AG09319 (cell line): Measurements from ENCODE around the gene PCDH7.

Experiments used
- DNase-seq: peaks from one replicate; pipeline ENCODE4 v3.0.0-alpha.2; 2010; ENCODE audit warnings: low read depth; ENCODE audit errors: extremely low read depth
- TF ChIP-seq, protein P1 (sequence below): IDR thresholded peaks from 2 replicates; pipeline ENCODE4 v1.5.1; 2011; ENCODE audit warnings: low read depth, mild to moderate bottlenecking, inconsistent platforms, low read length, moderate library complexity

PCDH7 gene

DNA sequence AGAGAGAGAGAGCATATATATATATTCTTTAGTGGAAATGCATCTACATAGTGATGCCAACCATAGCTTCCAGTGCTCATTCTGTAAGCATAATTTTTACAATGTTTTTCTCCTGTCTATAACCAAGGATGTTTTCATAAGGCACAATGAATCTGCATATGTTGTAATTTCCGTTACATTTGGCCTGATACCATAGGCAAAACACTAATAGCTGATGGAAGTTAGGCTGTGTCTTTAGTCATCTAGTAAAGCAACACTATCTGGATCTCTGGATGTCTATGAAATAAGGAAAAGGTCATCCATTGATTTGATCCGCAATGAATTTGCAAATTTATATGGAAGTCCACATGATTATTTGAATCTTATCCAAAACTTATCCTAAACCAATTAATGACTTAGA is 8.1 kb downstream of the PCDH7 start:
- no peak for DNase-seq
- TF ChIP-seq, protein P1, sequence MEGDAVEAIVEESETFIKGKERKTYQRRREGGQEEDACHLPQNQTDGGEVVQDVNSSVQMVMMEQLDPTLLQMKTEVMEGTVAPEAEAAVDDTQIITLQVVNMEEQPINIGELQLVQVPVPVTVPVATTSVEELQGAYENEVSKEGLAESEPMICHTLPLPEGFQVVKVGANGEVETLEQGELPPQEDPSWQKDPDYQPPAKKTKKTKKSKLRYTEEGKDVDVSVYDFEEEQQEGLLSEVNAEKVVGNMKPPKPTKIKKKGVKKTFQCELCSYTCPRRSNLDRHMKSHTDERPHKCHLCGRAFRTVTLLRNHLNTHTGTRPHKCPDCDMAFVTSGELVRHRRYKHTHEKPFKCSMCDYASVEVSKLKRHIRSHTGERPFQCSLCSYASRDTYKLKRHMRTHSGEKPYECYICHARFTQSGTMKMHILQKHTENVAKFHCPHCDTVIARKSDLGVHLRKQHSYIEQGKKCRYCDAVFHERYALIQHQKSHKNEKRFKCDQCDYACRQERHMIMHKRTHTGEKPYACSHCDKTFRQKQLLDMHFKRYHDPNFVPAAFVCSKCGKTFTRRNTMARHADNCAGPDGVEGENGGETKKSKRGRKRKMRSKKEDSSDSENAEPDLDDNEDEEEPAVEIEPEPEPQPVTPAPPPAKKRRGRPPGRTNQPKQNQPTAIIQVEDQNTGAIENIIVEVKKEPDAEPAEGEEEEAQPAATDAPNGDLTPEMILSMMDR, result no peak

DNA sequence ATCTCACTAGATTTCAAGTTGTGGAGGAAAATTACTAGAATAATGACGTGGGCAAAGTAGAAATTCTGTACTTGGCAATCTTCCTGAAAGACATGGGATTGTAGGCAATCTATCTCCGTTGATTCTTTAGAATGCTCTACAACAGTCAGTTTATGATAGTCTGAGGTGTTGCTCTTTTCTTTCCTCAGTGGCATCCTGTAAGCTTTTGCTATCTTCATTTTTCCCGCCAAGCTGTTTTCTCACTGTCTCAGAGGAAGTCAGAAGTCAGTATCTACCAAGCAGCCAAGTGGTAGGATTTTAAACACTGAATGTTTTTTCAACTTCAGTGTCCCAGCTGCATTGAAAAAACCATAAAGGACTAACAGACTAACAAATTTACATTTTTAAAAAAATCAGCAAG is 23.7 kb downstream of the PCDH7 start:
- TF ChIP-seq, protein P1, result no peak
- no peak for DNase-seq

DNA sequence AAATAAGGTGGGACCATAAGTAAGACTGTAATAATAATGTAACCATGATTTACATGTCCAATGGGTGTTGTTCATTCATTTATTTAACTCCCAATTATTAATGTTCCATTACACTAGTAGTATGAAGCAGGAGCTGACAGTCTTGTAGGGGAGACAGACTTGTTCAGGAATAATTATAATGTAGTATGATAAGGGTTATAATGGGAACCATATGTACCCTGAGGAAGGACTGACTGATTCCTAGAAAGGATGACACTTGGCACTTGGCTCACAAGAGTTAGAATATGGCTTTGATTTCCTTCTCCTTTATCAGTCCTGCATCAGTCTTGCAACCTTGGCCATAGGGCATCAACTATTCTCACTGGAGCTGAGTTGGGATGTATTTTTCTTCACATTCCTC is 24.2 kb downstream of the PCDH7 start:
- TF ChIP-seq, protein P1, result no peak
- DNase-seq, result no peak

DNA sequence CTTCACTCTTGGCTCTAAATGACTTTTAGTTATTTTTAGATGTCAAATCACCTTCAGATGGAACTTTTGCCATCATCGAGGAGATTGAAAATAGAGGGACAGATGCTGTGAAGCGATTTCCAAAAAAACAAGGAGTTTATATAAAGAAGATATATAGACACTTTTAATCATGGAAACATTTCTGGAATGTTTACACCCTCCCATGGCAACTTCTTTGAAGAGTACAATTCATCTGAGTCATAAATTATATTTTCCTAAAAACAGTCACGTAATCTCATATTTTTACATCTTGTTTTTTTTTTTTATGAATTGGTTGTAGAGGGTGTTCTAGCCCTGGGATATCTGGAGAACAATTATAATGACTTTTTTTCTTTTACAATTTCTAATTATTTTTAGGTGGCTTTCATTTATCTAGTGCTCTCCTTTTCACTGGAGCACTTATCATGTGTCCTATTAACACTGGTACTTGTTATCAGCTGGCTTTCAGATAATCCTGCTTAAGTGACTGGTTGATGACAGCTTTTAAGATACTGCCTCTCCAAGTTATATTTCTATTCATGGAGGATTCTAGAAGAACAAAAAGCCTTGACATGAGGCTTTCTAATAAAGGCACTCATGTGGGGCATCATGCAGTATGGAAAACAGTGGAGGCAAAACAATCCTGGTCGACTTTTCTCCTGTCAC is 24.9 kb downstream of the PCDH7 start:
- TF ChIP-seq, protein P1, result no peak
- no peak for DNase-seq

DNA sequence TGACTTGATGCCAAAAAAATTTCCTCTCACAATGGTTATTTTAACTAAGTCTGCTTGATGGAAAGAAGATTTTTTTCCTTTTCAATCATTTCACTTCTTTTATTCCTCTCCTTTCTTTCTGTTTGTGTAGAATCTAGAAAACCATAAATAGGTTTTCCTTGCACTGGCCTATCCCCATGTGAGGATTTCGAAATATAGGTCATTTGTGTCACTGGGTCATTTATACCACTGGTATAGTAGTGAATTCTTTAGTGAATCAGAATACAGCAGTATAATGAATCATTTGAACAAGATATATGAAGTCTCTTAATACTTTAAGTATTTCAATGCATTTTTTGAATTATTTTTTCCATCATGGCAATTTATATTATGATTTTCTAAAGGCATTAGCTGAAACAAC is 26.6 kb downstream of the PCDH7 start:
- TF ChIP-seq, protein P1, result no peak
- no peak for DNase-seq

DNA sequence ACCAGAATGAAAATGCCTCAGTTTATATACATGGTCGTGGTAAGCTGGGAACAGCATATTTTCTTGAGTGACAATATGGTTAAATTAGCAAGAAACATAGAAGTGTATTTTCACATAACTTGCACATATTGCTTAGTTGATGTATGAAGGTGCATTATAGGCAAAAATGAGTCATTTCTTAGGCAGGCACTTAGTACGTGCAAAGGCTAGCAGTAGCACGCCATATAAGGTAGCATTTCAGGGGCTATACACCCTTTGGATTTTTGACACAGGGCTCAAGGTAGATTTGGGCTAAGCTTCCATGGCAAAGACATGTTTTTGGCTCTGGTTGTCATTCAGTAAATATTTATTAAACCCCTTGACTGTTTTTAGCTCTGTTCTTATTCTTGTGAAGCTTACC is 33.1 kb downstream of the PCDH7 start:
- TF ChIP-seq, protein P1, result no peak
- no peak for DNase-seq

DNA sequence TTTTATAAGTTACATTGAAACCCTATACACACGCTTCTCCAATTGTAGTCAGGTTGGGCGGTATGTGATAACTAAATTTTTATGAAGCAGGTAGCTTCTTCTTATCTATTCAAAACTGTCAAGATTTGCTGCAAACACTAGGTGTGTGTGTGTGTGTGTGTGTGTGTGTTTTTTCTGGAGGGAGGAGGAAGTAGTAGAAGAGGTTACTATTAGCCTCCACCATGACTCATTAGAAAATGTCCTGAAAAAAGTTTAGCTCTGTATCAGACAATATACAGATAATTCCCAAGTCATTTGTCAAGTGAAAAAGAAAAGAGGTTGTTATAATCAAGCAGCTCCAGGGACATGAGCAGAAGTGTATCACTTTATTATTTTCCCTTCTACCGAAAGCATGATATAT is 33.9 kb downstream of the PCDH7 start:
- TF ChIP-seq, protein P1, result no peak
- DNase-seq, result no peak
